Mesendoderm (in vitro differentiated cells): Measurements from ENCODE around the gene TMEM72.

ENCODE experiments used
- DNase-seq: peaks from one replicate; pipeline ENCODE4 v3.0.0; 2013
- H2AK5ac ChIP-seq: 2 replicates; pipeline ENCODE4 v1.6.1; 2013; ENCODE audit warnings: low read length, inconsistent platforms
- H2BK120ac ChIP-seq: 2 replicates; pipeline ENCODE4 v1.6.1; 2013; ENCODE audit warnings: low read depth, mild to moderate bottlenecking, low read length, moderate library complexity, mixed read lengths
- H2BK15ac ChIP-seq: replicated peaks from 2 replicates; pipeline ENCODE4 v1.6.1; 2013; ENCODE audit warnings: low read depth, mild to moderate bottlenecking, moderate library complexity
- H2BK5ac ChIP-seq: 2 replicates; pipeline ENCODE4 v1.6.1; 2013; ENCODE audit warnings: low read length, inconsistent platforms
- H3K18ac ChIP-seq: 2 replicates; pipeline ENCODE4 v1.6.1; 2013; ENCODE audit warnings: mild to moderate bottlenecking, low read length, mixed read lengths
- H3K23ac ChIP-seq: one replicate; pipeline ENCODE4 v1.6.1; 2013; ENCODE audit warnings: low read length
- H3K27ac ChIP-seq: 2 replicates; pipeline ENCODE4 v1.5.1; 2013; ENCODE audit warnings: low read depth, mild to moderate bottlenecking, inconsistent platforms, low read length, moderate library complexity
- H3K27me3 ChIP-seq: 2 replicates; pipeline ENCODE4 v1.6.1; 2013; ENCODE audit warnings: low read length, control low read depth, mild to moderate bottlenecking, inconsistent platforms; ENCODE audit not compliant: insufficient read depth, poor library complexity
- H3K36me3 ChIP-seq: 2 replicates; pipeline ENCODE4 v1.6.1; 2013; ENCODE audit warnings: low read length, inconsistent platforms; ENCODE audit not compliant: control insufficient read depth, insufficient read depth
- H3K4ac ChIP-seq: one replicate; pipeline ENCODE4 v1.6.1; 2013; ENCODE audit warnings: low read depth, mild to moderate bottlenecking, low read length, moderate library complexity
- H3K4me1 ChIP-seq: 2 replicates; pipeline ENCODE4 v1.6.1; 2013; ENCODE audit warnings: low read depth, low read length, inconsistent platforms; ENCODE audit not compliant: control insufficient read depth
- H3K4me2 ChIP-seq: 2 replicates; pipeline ENCODE4 v1.6.1; 2013; ENCODE audit warnings: low read length
- H3K4me3 ChIP-seq: 2 replicates; pipeline ENCODE4 v1.5.1; 2013; ENCODE audit warnings: mild to moderate bottlenecking, low read length
- H3K56ac ChIP-seq: one replicate; pipeline ENCODE4 v1.6.1; 2013; ENCODE audit warnings: low read length
- H3K79me1 ChIP-seq: 2 replicates; pipeline ENCODE4 v1.6.1; 2013; ENCODE audit warnings: low read length, inconsistent platforms
- H3K79me2 ChIP-seq: 2 replicates; pipeline ENCODE4 v1.6.1; 2013; ENCODE audit warnings: mild to moderate bottlenecking, low read length; ENCODE audit not compliant: control insufficient read depth, insufficient read depth
- H3K9ac ChIP-seq: 2 replicates; pipeline ENCODE4 v1.6.1; 2013; ENCODE audit warnings: low read length, inconsistent platforms
- H4K5ac ChIP-seq: one replicate; pipeline ENCODE4 v1.6.1; 2013; ENCODE audit warnings: low read length
- H4K8ac ChIP-seq: one replicate; pipeline ENCODE4 v1.6.1; 2013; ENCODE audit warnings: low read depth, mild to moderate bottlenecking, control low read depth, low read length, moderate library complexity
- WGBS: extraction: QIAGEN DNeasy Blood & Tissue Kit; methylation state at CpG from one replicate; pipeline ENCODE4 v1.1.7; 2013; ENCODE audit warnings: low lambda C conversion rate, missing lambda C conversion rate; ENCODE audit not compliant: insufficient coverage; ENCODE audit errors: extremely low coverage; 5-methylcytosine and 5-hydroxymethylcytosine counted together

Gene TMEM72

DNA sequence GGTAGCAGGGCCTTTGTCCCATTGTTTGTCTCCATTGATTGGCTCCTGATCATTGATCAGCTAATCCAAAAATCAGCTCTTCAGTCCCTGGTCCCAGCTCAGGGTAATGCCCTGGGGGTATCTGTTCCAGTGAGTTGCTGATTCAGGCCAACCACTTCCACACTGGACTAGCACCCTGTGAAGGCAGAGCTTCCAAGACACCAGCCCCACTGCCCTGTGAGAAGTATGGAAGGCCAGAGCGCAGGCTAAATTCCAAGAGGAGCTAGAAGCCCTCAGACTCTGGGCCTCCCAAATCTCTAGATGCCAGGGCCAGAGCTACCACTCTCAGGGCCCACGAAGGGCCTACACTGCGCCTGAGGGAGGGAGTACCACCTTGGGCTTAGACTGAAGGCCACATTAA, 10.4 kb downstream of the TMEM72 start:
- Histone ChIP-seq H2AK5ac (no peak overlapping the region), H3K79me1 (no peaks in the 10 kb centered on the region), H2BK120ac (no peak overlapping the region), H3K27ac (no peak overlapping the region), H3K4me2 (no peak overlapping the region), H3K9ac (no peak overlapping the region), H4K8ac (no peak overlapping the region), H3K4me3 (no peak overlapping the region), H2BK15ac (no peak overlapping the region), H2BK5ac (no peak overlapping the region), H3K18ac (no peak overlapping the region), H3K4me1 (no peaks in the 10 kb centered on the region), H3K27me3 (no peaks in the 10 kb centered on the region), H4K5ac (no peak overlapping the region), H3K36me3 (no peaks in the 10 kb centered on the region), H3K56ac (no peak overlapping the region), H3K79me2 (no peaks in the 10 kb centered on the region), H3K23ac (no peak overlapping the region), H3K4ac (no peak overlapping the region)
- no CpG with 5 or more reads among the region's 3 CpGs for WGBS
- DNase-seq = no peak

DNA sequence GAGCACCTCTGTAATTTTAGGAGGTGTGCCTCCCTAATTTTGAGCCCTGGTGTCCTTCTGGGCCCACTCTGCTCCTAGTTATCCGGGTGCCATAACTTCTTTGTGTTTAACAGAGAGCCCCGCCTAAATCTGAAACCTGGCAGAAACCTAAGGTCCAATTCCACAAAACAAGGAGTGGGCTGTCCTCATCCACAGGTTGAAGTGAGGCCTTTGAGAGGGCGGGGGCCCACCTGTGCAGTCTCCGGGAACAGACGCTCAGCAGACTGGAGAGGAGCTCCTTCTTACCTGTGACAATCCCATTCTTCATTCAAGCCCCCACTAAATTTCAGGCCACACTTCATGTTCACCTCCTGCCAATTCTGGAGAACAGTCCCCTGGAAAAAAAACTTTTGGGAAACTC, 10.9 kb downstream of the TMEM72 start:
- Histone ChIP-seq H3K79me2 (no peaks in the 10 kb centered on the region), H2BK15ac (no peak overlapping the region), H4K5ac (no peak overlapping the region), H4K8ac (no peak overlapping the region), H3K4me2 (no peak overlapping the region), H3K23ac (no peak overlapping the region), H3K4me1 (no peaks in the 10 kb centered on the region), H3K4ac (no peak overlapping the region), H3K79me1 (no peaks in the 10 kb centered on the region), H3K27me3 (no peaks in the 10 kb centered on the region), H2AK5ac (no peak overlapping the region), H3K36me3 (no peaks in the 10 kb centered on the region), H3K56ac (no peak overlapping the region), H3K27ac (no peak overlapping the region), H3K4me3 (no peak overlapping the region), H2BK120ac (no peak overlapping the region), H2BK5ac (no peak overlapping the region), H3K18ac (no peak overlapping the region), H3K9ac (no peak overlapping the region)
- no CpG with 5 or more reads among the region's 5 CpGs for WGBS
- no peak for DNase-seq

DNA sequence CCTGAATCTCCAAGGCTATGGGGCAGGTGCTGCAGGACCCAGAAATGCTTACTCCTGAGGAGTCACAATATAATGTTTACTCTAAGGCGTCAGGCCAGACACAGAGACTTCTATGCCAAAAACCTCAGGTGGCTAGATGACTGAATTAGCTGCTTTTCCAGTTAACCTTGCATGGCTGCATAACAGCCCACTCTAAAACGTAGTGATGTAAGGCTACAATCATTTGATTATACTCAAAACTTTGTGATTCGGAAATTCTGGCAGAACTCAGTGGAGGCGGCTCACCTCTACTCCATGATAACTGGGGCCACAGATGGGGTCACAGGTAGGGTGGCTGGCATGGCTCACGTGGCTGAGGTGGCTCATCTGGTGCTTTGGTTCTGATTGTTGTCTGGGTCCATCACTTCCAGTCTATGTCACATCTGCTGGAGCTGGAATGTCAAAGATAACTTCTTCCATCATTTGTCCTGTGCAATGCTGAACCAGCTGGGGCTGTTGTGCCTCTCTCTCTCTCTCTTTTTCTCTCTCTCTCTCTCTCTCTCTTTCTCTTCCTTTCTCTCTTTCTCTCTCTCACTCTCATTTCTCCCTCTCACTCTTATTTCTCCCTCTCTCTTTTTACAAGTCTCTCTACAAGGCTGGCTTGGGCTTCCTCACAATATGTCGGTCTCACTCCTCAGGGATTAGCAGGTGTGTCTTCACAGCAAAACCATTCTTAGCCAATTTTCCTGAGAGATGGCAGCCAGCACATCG, 11.8 kb downstream of the TMEM72 start:
- H2BK120ac ChIP-seq = no peak overlapping the region
- no peaks in the 10 kb centered on the region for H3K27me3 ChIP-seq
- no peaks in the 10 kb centered on the region for H3K4me1 ChIP-seq
- H3K23ac ChIP-seq = no peak overlapping the region
- H2BK15ac ChIP-seq = no peak overlapping the region
- no peaks in the 10 kb centered on the region for H3K79me1 ChIP-seq
- no peak overlapping the region for H3K9ac ChIP-seq
- H3K27ac ChIP-seq = no peak overlapping the region
- H2AK5ac ChIP-seq = no peak overlapping the region
- no peak overlapping the region for H3K4ac ChIP-seq
- DNase-seq = no peak
- H4K8ac ChIP-seq = no peak overlapping the region
- H4K5ac ChIP-seq = no peak overlapping the region
- no peak overlapping the region for H2BK5ac ChIP-seq
- no peak overlapping the region for H3K4me2 ChIP-seq
- no peaks in the 10 kb centered on the region for H3K79me2 ChIP-seq
- no peak overlapping the region for H3K18ac ChIP-seq
- WGBS = no CpG with 5 or more reads among the region's 7 CpGs
- no peak overlapping the region for H3K56ac ChIP-seq
- no peak overlapping the region for H3K4me3 ChIP-seq
- no peaks in the 10 kb centered on the region for H3K36me3 ChIP-seq

DNA sequence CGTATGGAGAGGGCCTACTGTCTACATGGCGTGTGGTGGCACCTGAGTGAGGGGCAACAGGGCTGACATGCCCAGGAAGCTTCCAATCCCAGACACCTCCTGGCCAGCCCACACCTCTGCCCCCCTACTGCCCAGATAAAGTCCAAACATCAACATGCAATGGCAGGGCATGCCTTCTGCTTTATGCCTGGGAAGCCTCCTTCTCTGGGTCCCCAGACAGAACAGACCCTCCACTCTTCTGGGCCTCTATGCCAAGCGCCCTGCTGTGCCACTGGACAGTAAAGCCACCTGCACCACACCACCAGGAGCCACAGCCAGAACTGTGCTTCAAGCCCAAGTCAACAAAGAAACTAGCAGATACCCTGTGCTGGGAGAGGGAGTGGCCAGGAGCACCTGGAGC, 12.5 kb downstream of the TMEM72 start:
- DNase-seq = no peak
- no peak overlapping the region for H4K5ac ChIP-seq
- no peak overlapping the region for H3K9ac ChIP-seq
- H3K18ac ChIP-seq = no peak overlapping the region
- no peak overlapping the region for H2BK120ac ChIP-seq
- no peak overlapping the region for H3K4me3 ChIP-seq
- H3K27me3 ChIP-seq = no peaks in the 10 kb centered on the region
- no peak overlapping the region for H4K8ac ChIP-seq
- H2BK15ac ChIP-seq = no peak overlapping the region
- no CpG with 5 or more reads among the region's 3 CpGs for WGBS
- H3K36me3 ChIP-seq = no peaks in the 10 kb centered on the region
- no peaks in the 10 kb centered on the region for H3K79me2 ChIP-seq
- H3K79me1 ChIP-seq = no peaks in the 10 kb centered on the region
- no peak overlapping the region for H3K56ac ChIP-seq
- no peak overlapping the region for H3K23ac ChIP-seq
- no peak overlapping the region for H3K4me2 ChIP-seq
- no peaks in the 10 kb centered on the region for H3K4me1 ChIP-seq
- H3K27ac ChIP-seq = no peak overlapping the region
- H2AK5ac ChIP-seq = no peak overlapping the region
- H3K4ac ChIP-seq = no peak overlapping the region
- no peak overlapping the region for H2BK5ac ChIP-seq

DNA sequence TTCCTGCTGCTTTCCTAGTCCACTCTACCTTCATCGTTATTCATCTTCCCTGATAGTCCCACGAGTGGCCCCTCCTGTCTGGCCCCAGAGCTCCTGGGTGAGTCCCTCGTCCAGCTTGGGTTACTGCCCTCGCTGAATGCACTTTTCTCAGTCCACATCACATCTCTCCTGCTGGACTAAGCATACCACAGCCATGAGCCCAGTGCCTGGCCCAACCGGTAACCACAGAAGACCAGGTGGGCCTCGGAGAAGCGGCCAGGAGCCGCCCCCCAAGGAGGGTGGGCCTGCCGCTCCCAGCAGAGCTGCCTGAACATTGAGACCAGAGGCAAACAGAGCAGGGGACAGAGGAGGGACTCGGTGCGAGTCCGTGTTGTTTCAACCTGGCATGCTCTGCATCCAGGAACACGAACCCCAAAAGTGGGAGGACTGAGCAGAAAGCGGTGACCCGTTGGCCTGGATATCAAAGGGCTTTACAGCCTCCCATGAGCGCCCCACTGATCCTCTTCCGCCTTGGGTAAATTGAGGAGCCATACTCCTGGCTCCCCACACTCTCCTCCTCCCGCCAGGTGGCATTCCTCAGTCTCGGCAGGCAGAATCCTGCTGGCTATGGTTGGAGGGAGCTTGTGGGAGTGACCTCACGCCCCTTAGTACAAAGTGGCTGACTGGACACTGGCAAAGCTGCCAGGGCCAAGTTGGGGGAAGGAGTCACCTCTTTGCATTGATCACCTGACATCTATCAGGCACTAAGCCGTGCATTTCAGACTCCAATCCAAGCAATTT, 13.3 kb downstream of the TMEM72 start:
- H3K4me2 ChIP-seq = no peak overlapping the region
- H2BK120ac ChIP-seq = no peak overlapping the region
- H3K23ac ChIP-seq = no peak overlapping the region
- H3K18ac ChIP-seq = no peak overlapping the region
- no peaks in the 10 kb centered on the region for H3K27me3 ChIP-seq
- no peak overlapping the region for H3K4ac ChIP-seq
- no peak overlapping the region for H3K9ac ChIP-seq
- no peak overlapping the region for H3K4me3 ChIP-seq
- H3K79me2 ChIP-seq = no peaks in the 10 kb centered on the region
- H3K27ac ChIP-seq = no peak overlapping the region
- H2BK5ac ChIP-seq = no peak overlapping the region
- no peaks in the 10 kb centered on the region for H3K4me1 ChIP-seq
- H3K79me1 ChIP-seq = no peaks in the 10 kb centered on the region
- no peak overlapping the region for H3K56ac ChIP-seq
- H4K5ac ChIP-seq = no peak overlapping the region
- no peak overlapping the region for H2AK5ac ChIP-seq
- no peak overlapping the region for H2BK15ac ChIP-seq
- no CpG with 5 or more reads among the region's 21 CpGs for WGBS
- H4K8ac ChIP-seq = no peak overlapping the region
- no peaks in the 10 kb centered on the region for H3K36me3 ChIP-seq
- DNase-seq = no peak
